Glutamatergic neuron (in vitro differentiated cells): Measurements from ENCODE around the gene CDC25A. TPM values are rescaled to one million over a fixed set of nuclear protein-coding genes. Genes with fewer than 3 reads are reported as not detected.
A peak's percentile ranks its signal among the peaks of the same experiment; 100 is the strongest.

Source experiments
- DNase-seq: peaks from one replicate; pipeline ENCODE4 v3.0.0; 2022
- H3K27ac Mint-ChIP-seq: one replicate; pipeline ENCODE4 v1.8.0; 2020; ENCODE audit warnings: mild to moderate bottlenecking, mixed read lengths, inconsistent platforms; ENCODE audit not compliant: unreplicated experiment
- H3K27me3 Mint-ChIP-seq: one replicate; pipeline ENCODE4 v1.8.0; 2020; ENCODE audit warnings: mild to moderate bottlenecking, moderate library complexity, mixed read lengths, inconsistent platforms; ENCODE audit not compliant: unreplicated experiment
- H3K36me3 Mint-ChIP-seq: one replicate; pipeline ENCODE4 v1.8.0; 2020; ENCODE audit warnings: mild to moderate bottlenecking, mixed read lengths, inconsistent platforms; ENCODE audit not compliant: unreplicated experiment
- H3K4me1 Mint-ChIP-seq: one replicate; pipeline ENCODE4 v1.8.0; 2020; ENCODE audit warnings: mild to moderate bottlenecking, low read depth, mixed read lengths, inconsistent platforms; ENCODE audit not compliant: unreplicated experiment
- H3K4me3 Mint-ChIP-seq: one replicate; pipeline ENCODE4 v1.8.0; 2020; ENCODE audit warnings: mild to moderate bottlenecking, mixed read lengths, inconsistent platforms; ENCODE audit not compliant: unreplicated experiment
- H3K9me3 Mint-ChIP-seq: one replicate; pipeline ENCODE4 v1.8.0; 2020; ENCODE audit warnings: mild to moderate bottlenecking, moderate library complexity, mixed read lengths, inconsistent platforms; ENCODE audit not compliant: unreplicated experiment
- CTCF ChIP-seq: fragments of 200-600 bp; sonication (generic); IDR thresholded peaks from one replicate; pipeline ENCODE4 v1.5.0; 2021; ENCODE audit not compliant: partially characterized antibody, unreplicated experiment
- microRNA-seq: library from miRNA; unstranded; fragments of <30 nt; microRNA quantifications from one replicate; pipeline ENCODE4, GENCODE V29; 2020; ENCODE audit not compliant: unreplicated experiment
- total RNA-seq: library from RNA; stranded (reverse); fragmentation: NEBNext Ultra II Directional; extraction: Animal tissue kit (Norgen Biotek cat#: 25700); gene quantifications from one replicate; pipeline ENCODE4 v1.2.1, GENCODE V29; 2021; ENCODE audit not compliant: unreplicated experiment

The CDC25A gene
- total RNA-seq, 1 donor from 2014 or later = 11.8 TPM

DNA sequence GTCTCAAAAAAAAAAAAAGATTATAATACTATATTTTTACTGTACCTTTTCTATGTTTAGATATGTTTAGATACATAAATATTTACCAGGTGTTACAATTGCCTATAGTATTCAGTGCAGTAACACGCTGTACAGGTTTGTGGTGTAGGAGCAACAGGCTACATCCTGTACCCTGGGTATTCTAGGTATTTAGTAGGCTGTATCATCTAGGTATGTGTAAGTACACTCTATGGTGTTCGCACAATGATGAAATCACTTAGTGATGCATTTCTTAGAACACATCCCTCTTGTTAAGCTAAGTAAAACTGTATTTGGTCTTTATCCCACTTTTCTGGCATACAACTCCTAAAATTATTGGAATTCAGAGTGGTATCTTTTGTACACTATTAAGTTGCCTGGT is 77.8 kb downstream of the CDC25A start:
- no peaks in the 10 kb centered on the region for H3K36me3 Mint-ChIP-seq
- H3K4me1 Mint-ChIP-seq = peaks cover 7% of the 10 kb centered on the region
- no peaks in the 10 kb centered on the region for H3K9me3 Mint-ChIP-seq
- no peak for TF ChIP-seq CTCF
- no peak for DNase-seq
- H3K27me3 Mint-ChIP-seq = peaks cover 2% of the 10 kb centered on the region
- H3K4me3 Mint-ChIP-seq = no peak overlapping the region
- H3K27ac Mint-ChIP-seq = no peak overlapping the region

DNA sequence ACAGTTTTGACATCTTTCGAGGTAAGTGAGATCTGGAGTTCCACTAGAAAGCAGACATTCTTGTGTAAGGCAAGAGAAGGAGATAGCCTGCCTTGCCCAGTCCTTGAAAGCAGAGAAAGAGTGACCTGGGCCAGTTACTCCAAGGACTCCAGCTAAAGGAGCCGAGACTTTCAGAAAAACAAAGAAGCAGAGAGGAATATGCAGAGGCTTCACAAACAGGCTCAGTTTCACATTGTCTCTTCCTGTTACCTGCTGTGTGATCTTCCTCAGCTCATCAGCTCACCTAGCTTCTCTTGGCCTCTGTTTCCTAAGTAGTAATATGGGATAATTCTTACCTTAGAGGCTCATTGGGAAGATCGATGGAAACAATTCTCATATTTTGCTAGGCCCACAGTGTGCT is 81.0 kb downstream of the CDC25A start:
- no peaks in the 10 kb centered on the region for H3K4me1 Mint-ChIP-seq
- DNase-seq = no peak
- no peak for TF ChIP-seq CTCF
- H3K9me3 Mint-ChIP-seq = no peaks in the 10 kb centered on the region
- no peak overlapping the region for H3K4me3 Mint-ChIP-seq
- no peaks in the 10 kb centered on the region for H3K27me3 Mint-ChIP-seq
- no peaks in the 10 kb centered on the region for H3K36me3 Mint-ChIP-seq
- no peak overlapping the region for H3K27ac Mint-ChIP-seq

Small RNAs within 50 kb of the gene (microRNA-seq; reads per million reads assigned to microRNA genes)
- gene MIR4443 = 51.3 reads per million, percentile 69 among the genes with 10 or more reads in this experiment

Other genes starting within 250 kb of the CDC25A start
- gene MAP4, start 172.0 kb downstream of the CDC25A start, total RNA-seq = 319 TPM
- gene CAMP, start 35.1 kb upstream of the CDC25A start, total RNA-seq = not detected
- gene ZNF589, start 52.7 kb upstream of the CDC25A start, total RNA-seq = 48.2 TPM
- gene NME6, start 113.0 kb upstream of the CDC25A start, total RNA-seq = 29.2 TPM
- gene SPINK8, start 145.2 kb upstream of the CDC25A start, total RNA-seq = not detected
- 0.66 TPM for gene FBXW12, start 183.8 kb upstream of the CDC25A start, total RNA-seq
- 195 TPM for gene PLXNB1, start 241.7 kb upstream of the CDC25A start, total RNA-seq